COLO668 (cell line): ENCODE measurements around the gene USP15.
"Not testable (repeated sequence)": the region's sequence is repeated elsewhere in the genome, so short reads cannot be mapped to it uniquely, and the experiment has no call there.

Experiments
- DNase-seq: peaks from one replicate; lab custom pipeline; 2025; ENCODE audit not compliant: unreplicated experiment; lab: John Stamatoyannopoulos, UW

The USP15 gene

GRCh38 chr12:62319058-62319457, 58.9 kb downstream of the USP15 start:
- no peak for DNase-seq

DNA sequence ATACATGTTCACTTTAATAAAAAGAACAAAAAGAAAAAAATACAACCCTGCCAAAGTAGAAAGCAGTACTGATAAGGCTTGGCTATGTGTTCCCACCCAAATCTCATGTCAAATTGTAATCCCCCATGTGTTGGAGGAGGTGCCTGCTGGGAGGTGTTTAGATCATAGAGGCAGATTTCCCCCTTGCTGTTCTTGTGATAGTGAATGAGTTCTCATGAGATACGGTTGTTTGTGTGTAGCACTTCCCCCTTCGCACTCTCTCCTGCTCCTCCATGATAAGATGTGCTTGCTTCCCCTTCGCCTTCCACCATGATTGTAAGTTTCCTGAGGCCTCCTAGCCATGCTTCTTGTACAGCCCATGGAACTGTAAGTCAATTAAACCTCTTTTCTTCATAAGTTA, 59.9 kb downstream of the USP15 start:
- no peak for DNase-seq

- no peak for DNase-seq
These were observed 63.2 kb downstream of the USP15 start for GRCh38 chr12:62323386-62323785.

GRCh38 chr12:62328296-62328921, 68.2 kb downstream of the USP15 start:
- DNase-seq: no peak

DNA sequence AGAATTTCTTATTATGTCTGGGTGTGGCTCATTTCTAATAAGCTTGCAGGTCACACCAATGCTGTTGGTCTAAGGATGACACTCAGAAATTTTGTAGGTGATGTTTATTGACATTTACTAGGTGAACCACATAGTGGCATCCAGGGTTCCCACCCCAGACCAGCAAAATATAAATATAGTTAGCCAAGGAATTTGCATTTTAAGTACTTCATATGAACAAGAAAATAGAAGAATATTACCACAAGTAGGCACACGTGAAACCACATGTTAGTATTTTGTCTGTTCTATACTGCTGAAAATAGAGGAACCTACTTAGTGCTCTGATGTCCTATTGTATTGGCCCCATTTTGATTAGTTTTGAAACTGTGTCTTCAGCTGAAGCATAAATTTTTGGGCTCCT, 71.1 kb downstream of the USP15 start:
- no peak for DNase-seq

DNA sequence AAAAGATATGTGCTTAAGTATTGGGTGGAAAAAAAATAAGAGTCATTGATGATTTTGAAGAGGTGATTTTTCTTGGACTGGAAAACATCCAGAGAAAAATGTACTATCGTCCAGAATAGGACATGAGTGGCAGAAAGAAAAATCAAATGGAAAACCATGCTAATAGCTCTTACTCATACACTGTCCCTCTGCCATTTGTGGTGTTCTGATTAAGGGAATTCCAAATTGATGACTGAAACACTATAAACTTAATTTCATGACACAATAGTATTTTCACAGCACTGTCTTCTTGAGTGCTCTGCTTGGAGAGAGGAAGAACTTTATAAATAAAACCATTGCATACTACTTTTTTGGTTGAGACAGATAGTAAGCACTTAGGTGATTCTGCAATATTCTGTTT, 72.4 kb downstream of the USP15 start:
- no peak for DNase-seq

- no peak for DNase-seq
These were observed 74.9 kb downstream of the USP15 start for GRCh38 chr12:62335057-62335456.

- no peak for DNase-seq
These were observed 75.6 kb downstream of the USP15 start for GRCh38 chr12:62335796-62336195.

DNA sequence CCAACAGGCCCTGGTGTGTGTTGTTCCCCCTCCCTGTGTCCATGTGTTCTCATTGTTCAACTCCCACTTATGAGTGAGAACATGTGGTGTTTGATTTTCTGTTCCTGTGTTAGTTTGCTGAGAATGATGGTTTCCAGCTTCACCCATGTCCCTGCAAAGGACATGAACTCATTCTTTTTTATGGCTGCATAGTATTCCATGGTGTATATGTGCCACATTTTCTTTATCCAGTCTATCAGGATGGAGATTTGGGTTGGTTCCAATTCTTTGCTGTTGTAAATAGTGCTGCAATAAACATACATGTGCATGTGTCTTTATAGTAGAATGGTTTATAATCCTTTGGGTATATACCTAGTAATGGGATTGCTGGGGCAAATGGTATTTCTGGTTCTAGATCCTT, 77.4 kb downstream of the USP15 start:
- DNase-seq: not testable (repeated sequence)

- not testable (repeated sequence) for DNase-seq
These were observed 82.6 kb downstream of the USP15 start for GRCh38 chr12:62342614-62343303.

DNA sequence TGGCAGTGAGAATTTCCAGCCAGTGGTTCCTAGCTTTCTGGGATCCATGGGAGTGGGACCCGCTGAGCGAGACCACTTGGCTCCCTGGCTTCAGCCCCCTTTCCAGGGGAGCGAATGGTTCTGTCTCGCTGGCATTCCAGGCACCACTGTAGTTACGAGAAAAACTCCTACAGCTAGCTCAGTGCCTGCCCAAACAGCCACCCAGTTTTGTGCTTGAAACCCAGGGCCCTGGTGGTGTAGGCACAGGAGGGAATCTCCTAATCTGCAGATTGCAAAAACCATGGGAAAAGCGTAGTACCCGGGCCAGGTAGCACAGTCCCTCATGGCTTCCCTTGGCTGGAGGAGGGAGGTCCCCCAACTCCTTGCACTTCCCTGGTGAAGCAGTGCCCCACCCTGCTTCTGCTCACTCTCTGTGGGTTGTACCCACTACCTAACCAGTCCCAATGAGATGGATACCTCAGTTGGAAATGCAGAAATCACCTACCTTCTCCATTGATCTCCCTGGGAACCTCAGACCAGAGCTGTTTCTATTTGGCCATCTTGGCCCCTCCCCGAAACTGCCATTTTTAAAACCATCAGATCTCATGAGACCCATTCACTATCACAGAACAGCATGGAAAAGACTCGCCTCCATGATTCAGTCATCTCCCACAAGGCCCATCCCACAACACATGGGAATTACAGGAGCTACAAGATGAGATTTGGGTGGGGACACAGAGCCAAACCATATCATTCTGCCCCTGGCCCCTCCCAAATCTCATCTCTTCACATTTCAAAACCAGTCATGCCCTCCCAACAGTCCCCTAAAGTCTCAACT, 83.3 kb downstream of the USP15 start:
- not testable (repeated sequence) for DNase-seq

GRCh38 chr12:62344731-62345556, 84.7 kb downstream of the USP15 start:
- not testable (repeated sequence) for DNase-seq

GRCh38 chr12:62345667-62346066, 85.5 kb downstream of the USP15 start:
- no peak for DNase-seq

- DNase-seq: no peak
These were observed 86.6 kb downstream of the USP15 start for GRCh38 chr12:62346817-62347216.

GRCh38 chr12:62347922-62348650, 87.9 kb downstream of the USP15 start:
- DNase-seq: no peak

DNA sequence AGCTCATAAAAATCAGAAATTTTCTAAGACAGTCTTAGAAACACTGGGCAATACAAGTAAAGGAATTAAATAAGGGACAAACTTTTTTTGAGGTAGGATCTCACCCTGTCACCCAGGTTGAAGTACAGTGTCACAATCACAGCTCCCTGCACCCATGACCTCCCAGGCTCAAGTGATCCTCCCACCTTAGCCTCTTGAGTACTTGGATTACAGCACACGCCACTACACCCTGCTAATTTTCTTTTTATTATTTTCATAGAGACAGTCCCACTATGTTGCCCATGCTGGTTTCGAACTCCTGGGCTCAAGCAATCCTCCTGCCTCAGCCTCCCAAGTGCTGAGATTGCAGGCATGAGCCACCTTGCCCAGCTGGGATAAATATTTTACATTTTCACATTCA, 90.3 kb downstream of the USP15 start:
- no peak for DNase-seq

- no peak for DNase-seq
These were observed 91.1 kb downstream of the USP15 start for GRCh38 chr12:62351326-62351725.

GRCh38 chr12:62361048-62361447, 100.8 kb downstream of the USP15 start:
- DNase-seq: no peak

DNA sequence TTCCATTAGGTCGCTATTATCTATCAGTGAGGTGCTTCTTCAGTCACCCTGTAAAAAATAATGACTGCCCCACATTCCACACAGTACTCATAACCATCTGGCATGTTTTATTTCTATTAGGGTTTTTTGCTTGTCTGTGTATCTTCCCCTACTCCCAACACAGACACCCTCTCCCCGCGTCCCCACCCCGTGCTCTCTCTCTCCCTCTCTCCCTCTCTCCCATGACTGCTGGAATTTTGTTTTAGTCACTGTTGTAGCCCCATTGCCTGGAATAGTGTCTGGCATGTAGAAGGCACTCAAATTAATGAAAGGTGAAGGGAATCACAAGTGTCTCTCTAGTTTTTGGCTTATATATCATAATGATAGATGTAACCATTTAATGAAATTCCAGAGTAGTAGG, 103.3 kb downstream of the USP15 start:
- no peak for DNase-seq

DNA sequence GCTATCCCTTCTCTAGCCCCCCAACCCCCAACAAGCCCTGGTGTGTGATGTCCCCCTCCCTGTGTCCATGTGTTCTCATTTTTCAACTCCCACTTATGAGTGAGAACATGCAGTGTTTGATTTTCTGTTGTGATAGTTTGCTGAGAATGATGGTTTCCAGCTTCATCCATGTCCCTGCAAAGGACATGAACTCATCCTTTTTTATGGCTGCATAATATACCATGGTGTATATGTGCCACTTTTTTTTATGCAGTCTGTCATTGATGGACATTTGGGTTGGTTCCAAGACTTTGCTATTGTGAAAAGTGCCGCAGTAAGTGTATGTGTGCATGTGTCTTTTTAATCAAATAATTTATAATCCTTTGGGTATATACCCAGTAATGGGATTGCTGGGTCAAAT, 104.5 kb downstream of the USP15 start:
- DNase-seq: not testable (repeated sequence)
